Skin of body (tissue), 2 donors: ENCODE measurements around the gene FXYD6. TPM values are rescaled to one million over a fixed set of nuclear protein-coding genes. Genes with fewer than 3 reads are reported as not detected.

ENCODE experiments used
- DNase-seq: peaks from one replicate; lab custom pipeline; 2025; lab: John Stamatoyannopoulos, UW
- total RNA-seq: library from RNA; depleted of rRNA; stranded (reverse); fragments of >200 nt; gene quantifications from one replicate; pipeline ENCODE4 v1.2.3, GENCODE V29; 2014

Gene FXYD6
- total RNA-seq, 1 donor from 2014 or later = 30.3 TPM

- DNase-seq = no peak
Observed at GRCh38 chr11:117849781-117850414, 26.6 kb downstream of the FXYD6 start.

- DNase-seq = peak; percentile 37
Observed at GRCh38 chr11:117843666-117844484, 32.6 kb downstream of the FXYD6 start.

DNA sequence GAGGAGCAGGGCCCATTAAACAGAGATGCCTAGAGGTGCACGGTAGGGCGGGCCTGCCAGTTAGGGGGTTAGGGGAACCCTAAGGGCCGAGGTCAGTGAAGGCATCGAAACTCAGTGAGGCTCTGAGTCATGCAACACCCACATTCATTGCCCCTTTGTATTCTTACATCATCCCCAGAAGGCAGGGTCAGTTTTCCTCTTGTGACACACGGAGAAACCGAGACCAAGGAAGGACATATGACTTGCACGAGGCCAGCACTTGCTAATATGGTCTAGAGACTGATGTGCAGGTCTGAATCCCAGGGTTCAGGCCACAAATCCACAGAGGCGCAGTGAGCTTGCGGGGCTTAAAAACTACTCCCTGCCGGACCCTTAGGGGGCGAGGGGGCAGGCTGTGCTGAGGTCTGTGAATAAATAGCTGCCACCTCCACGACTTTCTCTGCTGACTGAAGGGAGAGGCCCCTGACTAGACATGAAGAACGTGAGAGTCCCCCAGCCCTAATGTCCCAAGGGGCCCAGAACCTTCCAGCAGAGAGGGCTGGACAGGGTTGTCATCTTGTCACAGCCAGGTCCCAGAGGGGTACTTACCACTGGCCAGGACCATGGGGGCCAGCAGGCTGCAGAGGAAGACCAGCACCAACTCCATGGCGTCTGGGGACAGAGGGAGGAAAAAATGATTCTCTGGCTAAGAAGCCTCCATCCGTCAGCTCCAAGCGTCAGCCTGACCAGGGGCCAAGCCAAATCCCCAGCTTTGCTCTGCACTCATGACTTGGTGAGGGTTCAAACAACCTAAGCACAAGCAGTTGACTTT, 34.1 kb downstream of the FXYD6 start:
- no peak for DNase-seq

DNA sequence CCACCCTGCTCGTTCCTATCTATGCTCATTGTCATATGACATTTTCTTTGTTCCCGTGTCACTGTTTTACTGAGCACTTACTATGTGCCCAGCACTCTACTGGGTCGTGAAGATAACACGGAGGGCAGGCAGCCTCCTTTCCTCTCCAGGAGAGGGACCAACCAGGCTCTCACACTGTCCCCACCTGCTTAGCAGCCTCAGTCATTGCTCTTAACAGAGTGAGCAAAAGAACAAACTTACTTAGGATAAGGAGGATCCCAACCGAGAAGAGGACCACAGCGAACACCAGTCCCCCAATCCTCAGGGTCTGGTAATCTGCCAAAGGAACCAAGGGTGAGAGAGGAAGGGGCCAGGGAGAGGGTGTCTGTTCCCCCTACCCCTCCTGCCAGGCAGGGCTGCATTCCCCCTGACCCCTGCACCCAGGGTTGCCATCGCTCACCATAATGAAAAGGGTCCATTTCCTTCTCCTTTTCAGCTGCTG, 34.9 kb downstream of the FXYD6 start:
- DNase-seq = no peak

DNA sequence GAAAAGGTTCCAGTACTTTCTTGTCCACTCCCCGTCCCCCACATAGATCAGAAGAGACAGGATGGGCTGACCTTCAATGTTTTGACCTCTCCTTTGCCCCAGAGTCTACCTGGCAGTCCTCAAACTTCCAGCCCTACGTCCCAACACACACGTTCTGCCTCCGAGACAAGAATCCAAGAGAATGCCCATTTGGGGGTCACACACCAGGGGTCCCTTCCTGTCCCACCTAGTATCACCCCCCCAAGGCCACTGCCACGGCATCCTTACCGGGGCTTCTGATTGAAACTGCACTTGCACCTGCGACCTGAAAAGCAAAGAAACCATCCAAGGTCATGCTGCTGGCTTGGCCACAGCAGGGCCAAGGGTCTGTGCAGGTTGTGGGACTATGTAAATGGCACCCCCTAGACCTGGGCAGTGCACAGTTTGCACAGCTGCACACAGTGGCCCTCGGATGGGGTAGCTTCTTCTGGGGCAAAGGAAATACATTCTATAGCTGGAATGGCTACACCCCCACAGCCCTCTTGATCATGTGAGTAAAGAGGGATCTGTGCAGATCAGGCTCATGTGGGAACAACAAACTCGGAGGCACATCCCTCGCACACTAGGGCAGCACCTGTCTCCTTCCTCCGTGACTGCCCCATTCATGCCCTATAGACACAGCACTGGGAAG, 35.4 kb downstream of the FXYD6 start:
- no peak for DNase-seq

- DNase-seq = no peak
Observed at GRCh38 chr11:117839936-117840813, 36.3 kb downstream of the FXYD6 start.

GRCh38 chr11:117839380-117839881, 37.0 kb downstream of the FXYD6 start:
- no peak for DNase-seq

- no peak for DNase-seq
Observed at GRCh38 chr11:117838901-117839300, 37.6 kb downstream of the FXYD6 start.

GRCh38 chr11:117837791-117838190, 38.7 kb downstream of the FXYD6 start:
- no peak for DNase-seq

GRCh38 chr11:117837070-117837776, 39.2 kb downstream of the FXYD6 start:
- DNase-seq = no peak

DNA sequence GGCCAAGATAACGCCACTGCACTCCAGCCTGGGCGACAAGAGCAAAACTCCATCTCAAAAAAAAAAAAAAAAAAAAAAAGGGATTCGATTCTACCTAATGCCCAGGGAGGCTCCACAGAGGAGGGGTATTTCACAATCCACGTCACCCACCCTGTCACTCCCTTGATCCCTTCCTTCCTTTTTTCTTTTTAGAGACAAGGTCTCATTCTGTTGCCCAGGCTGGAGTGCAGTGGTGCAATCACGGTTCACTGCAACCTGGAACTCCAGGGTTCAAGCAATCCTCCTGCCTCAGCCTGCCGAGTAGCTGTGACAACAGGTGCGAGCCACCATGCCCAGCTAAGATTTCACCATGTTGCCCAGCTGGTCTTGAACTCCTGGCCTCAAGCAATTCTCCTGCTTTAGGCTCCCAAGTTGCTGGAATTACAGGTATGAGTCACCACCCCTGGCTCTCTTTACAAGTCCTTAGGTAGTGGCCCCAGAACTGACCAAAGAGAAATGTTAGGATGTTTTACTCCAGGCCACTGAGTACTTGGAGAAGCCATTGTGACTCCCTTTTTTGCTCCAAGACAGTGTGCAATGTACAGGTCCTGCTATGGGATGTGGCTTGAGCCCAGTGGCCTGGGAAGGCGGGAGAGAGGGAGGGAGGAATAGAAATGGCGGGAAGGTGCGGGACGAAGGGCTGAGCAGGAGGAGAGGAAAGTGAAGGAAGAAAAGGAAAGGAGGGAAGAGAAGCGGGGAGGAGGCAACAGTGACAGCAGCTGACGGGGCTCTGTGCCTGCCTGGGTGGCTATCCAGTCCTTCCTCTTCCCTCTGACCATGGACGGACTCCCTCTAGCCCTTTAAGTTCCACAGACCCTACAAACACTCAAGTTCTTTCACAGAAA, 40.1 kb downstream of the FXYD6 start:
- DNase-seq = no peak

- DNase-seq = no peak
Observed at GRCh38 chr11:117835576-117835975, 40.9 kb downstream of the FXYD6 start.

GRCh38 chr11:117834838-117835443, 41.5 kb downstream of the FXYD6 start:
- DNase-seq = no peak

GRCh38 chr11:117834068-117834810, 42.2 kb downstream of the FXYD6 start:
- DNase-seq = no peak

- DNase-seq = no peak
Observed at GRCh38 chr11:117833401-117833891, 43.0 kb downstream of the FXYD6 start.

- DNase-seq = no peak
Observed at GRCh38 chr11:117832511-117832910, 43.9 kb downstream of the FXYD6 start.
